Prostate gland (tissue), 2 donors: ENCODE results near the gene CORO2B. TPM values are rescaled to one million over a fixed set of nuclear protein-coding genes. Genes with fewer than 3 reads are reported as not detected.

Experiments
- DNase-seq: peaks from one replicate; pipeline ENCODE4 v3.0.0-alpha.2; 2019; ENCODE audit warnings: low spot score
- H3K27ac ChIP-seq, 2 donors: fragments of 200-600 bp; sonication (generic); 2 replicates each; pipeline ENCODE4 v1.5.1; 2017 to 2019
- H3K27me3 ChIP-seq: fragments of 200-600 bp; sonication (generic); replicated peaks from 2 replicates; pipeline ENCODE4 v1.5.1; 2019; ENCODE audit not compliant: insufficient read depth
- H3K36me3 ChIP-seq, 2 donors: fragments of 200-600 bp; sonication (generic); 1 replicate in 1 of 2; 2 replicates in 1 of 2; pipeline versions ENCODE4 v1.5.1 to v1.8.1; 2017 to 2019
- H3K4me1 ChIP-seq: fragments of 200-600 bp; sonication (generic); replicated peaks from 2 replicates; pipeline ENCODE4 v1.5.1; 2019
- H3K4me3 ChIP-seq, 2 donors: fragments of 200-600 bp; sonication (generic); 2 replicates each; pipeline ENCODE4 v1.5.1; 2017 to 2019
- H3K9me3 ChIP-seq: fragments of 200-600 bp; sonication (generic); 2 replicates; pipeline ENCODE4 v1.5.1; 2017
- POLR2A ChIP-seq: fragments of 450-650 bp; IDR thresholded peaks from one replicate; pipeline ENCODE4 v1.6.1; 2016; ENCODE audit warnings: antibody characterized with exemption, mild to moderate bottlenecking
- POLR2AphosphoS5 ChIP-seq: sonication (generic); formaldehyde crosslinking; IDR thresholded peaks from one replicate; pipeline ENCODE4 v1.6.1; 2017; ENCODE audit warnings: antibody characterized with exemption
- WGBS: methylation state at CpG from one replicate; pipeline ENCODE4 v1.1.5; 2018; 5-methylcytosine and 5-hydroxymethylcytosine counted together
- intact Hi-C: fragments of 100-400 bp; cut with DNase I; formaldehyde crosslinking; loops from one replicate; pipeline ENCODE4 v1.14.2; 2022
- total RNA-seq, 2 donors: library from RNA; depleted of rRNA; stranded (reverse); fragments of >200 nt; gene quantifications; one replicate each; pipeline ENCODE4 v1.1.0, GENCODE V29; 2016
- TF ChIP-seq, protein P1 (sequence below), 4 experiments: fragments of 200-600 bp in 2 of 4; fragments of 450-650 bp in 2 of 4; sonication (generic) in 2 of 4; IDR thresholded peaks; 1 replicate in 3 of 4; 2 replicates in 1 of 4; pipeline ENCODE4 v1.5.1; 2016 to 2019; ENCODE audit warnings: antibody characterized with exemption in 4 of 4, mild to moderate bottlenecking in 2 of 4, moderate library complexity in 2 of 4

The CORO2B gene
- total RNA-seq, 2 donors from 2014 or later = 0.50 to 1.4 TPM

DNA sequence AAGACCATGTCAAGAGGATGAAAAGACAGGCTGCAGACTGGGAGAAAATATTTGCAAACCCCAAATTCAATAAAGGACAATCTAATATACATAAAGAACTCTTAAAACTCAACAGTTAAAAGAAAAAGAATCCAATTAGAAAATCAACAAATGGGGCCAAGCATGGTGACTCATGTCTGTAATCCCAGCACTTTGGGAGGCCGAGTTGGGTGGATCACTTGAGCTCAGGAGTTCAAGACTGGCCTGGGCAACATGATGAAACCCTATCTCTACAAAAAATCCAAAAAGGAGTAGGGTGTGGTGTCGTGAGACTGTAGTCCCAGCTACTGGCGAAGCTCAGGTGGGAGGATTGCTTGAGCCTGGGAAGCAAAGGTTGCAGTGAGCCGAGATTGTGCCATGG, 184.3 kb downstream of the CORO2B start:
- Histone ChIP-seq H3K27me3 (no peaks in the 10 kb centered on the region), H3K27ac (no peak overlapping the region), H3K4me3 (no peak overlapping the region), H3K36me3 (no peaks in the 10 kb centered on the region), H3K9me3 (no peaks in the 10 kb centered on the region), H3K4me1 (no peaks in the 10 kb centered on the region)
- 74% methylated on average over 4 of the region's 4 CpGs for WGBS
- TF ChIP-seq, protein P1, sequence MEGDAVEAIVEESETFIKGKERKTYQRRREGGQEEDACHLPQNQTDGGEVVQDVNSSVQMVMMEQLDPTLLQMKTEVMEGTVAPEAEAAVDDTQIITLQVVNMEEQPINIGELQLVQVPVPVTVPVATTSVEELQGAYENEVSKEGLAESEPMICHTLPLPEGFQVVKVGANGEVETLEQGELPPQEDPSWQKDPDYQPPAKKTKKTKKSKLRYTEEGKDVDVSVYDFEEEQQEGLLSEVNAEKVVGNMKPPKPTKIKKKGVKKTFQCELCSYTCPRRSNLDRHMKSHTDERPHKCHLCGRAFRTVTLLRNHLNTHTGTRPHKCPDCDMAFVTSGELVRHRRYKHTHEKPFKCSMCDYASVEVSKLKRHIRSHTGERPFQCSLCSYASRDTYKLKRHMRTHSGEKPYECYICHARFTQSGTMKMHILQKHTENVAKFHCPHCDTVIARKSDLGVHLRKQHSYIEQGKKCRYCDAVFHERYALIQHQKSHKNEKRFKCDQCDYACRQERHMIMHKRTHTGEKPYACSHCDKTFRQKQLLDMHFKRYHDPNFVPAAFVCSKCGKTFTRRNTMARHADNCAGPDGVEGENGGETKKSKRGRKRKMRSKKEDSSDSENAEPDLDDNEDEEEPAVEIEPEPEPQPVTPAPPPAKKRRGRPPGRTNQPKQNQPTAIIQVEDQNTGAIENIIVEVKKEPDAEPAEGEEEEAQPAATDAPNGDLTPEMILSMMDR (IDR thresholded peaks at IDR 0.05) = no peak
- TF ChIP-seq POLR2A (no peak), POLR2AphosphoS5 (no peak)
- no peak for DNase-seq
- intact Hi-C loops = no loop called here

DNA sequence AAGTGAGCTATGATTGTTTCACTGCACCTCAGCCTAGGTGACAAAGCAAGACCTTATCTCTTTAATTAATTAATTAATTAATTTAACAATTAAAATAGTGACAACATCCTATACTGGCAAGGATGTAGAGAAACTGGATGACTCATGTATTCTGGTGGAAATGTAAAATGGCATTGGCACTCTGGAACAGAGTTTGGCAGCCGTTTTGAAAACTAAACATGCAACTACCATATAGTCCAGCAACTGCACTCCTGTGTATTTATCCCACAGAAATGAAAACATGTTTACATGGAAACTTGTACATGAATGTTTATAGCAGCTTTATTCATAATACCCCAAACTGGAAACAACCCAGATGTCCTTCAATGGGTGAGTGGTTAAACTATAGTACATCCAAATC, 185.3 kb downstream of the CORO2B start:
- H3K27me3 ChIP-seq = no peaks in the 10 kb centered on the region
- H3K36me3 ChIP-seq = no peaks in the 10 kb centered on the region
- no peaks in the 10 kb centered on the region for H3K4me1 ChIP-seq
- H3K27ac ChIP-seq = no peak overlapping the region
- no peaks in the 10 kb centered on the region for H3K9me3 ChIP-seq
- TF ChIP-seq POLR2AphosphoS5 (no peak), POLR2A (no peak)
- TF ChIP-seq, protein P1 (IDR thresholded peaks at IDR 0.05) = no peak
- WGBS = 53% methylated on average over 1 of the region's 1 CpG
- no peak overlapping the region for H3K4me3 ChIP-seq
- intact Hi-C loops = no loop called here
- no peak for DNase-seq

DNA sequence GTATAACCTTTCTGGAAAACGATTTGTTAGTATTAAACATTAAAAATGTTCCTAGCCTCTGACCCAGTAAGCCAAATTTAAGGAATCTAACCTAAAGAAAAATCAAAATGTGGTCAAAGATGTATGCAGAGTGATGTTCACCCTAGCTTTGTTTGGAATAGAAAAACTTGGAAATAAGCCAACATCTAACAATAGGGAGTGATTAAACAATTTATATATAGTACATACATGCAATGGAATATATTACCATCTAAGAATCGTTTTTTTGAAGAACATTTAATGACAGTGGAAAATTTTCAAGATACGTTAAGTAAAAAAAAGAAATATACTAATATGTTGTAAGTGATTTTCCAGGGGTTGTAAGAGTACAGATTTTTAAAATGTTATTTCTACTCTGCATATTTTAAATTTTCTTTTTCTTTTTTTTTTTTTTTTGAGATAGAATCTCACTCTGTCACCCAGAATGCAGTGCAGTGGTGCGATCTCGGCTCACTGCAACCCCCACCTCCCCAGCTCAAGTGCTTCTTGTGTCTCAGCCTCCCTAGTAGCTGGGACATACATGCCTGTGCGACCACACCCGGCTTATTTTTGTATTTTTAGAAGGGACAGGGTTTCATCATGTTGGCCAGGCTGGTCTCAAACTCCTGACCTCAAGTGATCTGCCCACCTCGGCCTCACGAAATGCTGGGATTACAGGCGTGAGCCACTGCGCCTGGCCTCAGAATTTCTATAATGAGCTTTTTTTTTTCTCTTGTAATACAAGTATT, 187.0 kb downstream of the CORO2B start:
- Histone ChIP-seq H3K4me1 (no peaks in the 10 kb centered on the region), H3K36me3 (no peaks in the 10 kb centered on the region), H3K4me3 (no peak overlapping the region), H3K9me3 (no peaks in the 10 kb centered on the region), H3K27ac (no peak overlapping the region), H3K27me3 (no peaks in the 10 kb centered on the region)
- intact Hi-C loops = no loop called here
- WGBS = 74% methylated on average over 11 of the region's 11 CpGs
- no peak for TF ChIP-seq POLR2AphosphoS5
- TF ChIP-seq POLR2A = no peak
- TF ChIP-seq, protein P1 (IDR thresholded peaks at IDR 0.05) = no peak
- no peak for DNase-seq

DNA sequence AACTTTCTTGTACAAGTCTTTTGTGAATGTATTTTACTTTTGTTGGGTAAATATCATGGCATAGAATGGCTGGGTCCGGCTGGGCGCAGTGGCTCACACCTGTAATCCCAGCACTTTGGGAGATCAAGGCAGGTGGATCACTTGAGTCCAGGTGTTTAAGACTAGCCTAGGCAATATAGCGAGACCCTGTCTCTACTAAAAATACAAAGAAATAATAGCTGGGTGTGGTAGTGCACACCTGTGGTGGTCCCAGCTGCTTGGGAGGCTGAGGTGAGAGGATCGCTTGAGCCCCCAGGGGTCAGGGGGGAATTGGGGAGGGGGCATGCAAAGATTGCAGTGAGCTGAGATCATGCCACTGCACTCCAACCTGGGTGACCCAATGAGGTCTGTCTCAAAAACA, 189.0 kb downstream of the CORO2B start:
- H3K36me3 ChIP-seq = no peaks in the 10 kb centered on the region
- no peaks in the 10 kb centered on the region for H3K4me1 ChIP-seq
- H3K27me3 ChIP-seq = no peaks in the 10 kb centered on the region
- no peak overlapping the region for H3K27ac ChIP-seq
- H3K4me3 ChIP-seq = no peak overlapping the region
- no peaks in the 10 kb centered on the region for H3K9me3 ChIP-seq
- intact Hi-C loops = no loop called here
- 69% methylated on average over 4 of the region's 4 CpGs for WGBS
- TF ChIP-seq POLR2A = no peak
- no peak for TF ChIP-seq POLR2AphosphoS5
- TF ChIP-seq, protein P1 (IDR thresholded peaks at IDR 0.05) = no peak
- no peak for DNase-seq

DNA sequence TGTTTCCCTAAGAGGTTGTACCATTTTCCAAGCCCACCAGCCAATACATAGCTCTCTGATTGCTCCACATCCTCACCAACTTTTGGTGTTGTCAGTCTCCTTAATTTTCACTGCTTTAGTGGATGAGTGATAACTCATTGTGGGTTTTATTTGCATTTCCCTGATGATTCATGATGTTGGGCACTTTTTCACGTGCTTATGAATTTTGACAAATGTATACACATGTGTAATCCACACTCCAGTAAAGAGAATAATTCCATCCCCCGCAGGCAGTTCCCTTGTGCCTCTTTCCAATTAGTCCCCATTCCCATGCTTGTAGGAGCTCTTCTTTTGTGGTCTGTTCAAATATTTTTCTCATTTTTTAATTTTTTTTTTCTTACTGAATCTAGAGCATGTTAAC, 189.5 kb downstream of the CORO2B start:
- no peak for TF ChIP-seq POLR2A
- TF ChIP-seq, protein P1 (IDR thresholded peaks at IDR 0.05) = no peak
- no peak for TF ChIP-seq POLR2AphosphoS5
- Histone ChIP-seq H3K4me3 (no peak overlapping the region), H3K9me3 (no peaks in the 10 kb centered on the region), H3K4me1 (no peaks in the 10 kb centered on the region), H3K27me3 (no peaks in the 10 kb centered on the region), H3K27ac (no peak overlapping the region), H3K36me3 (no peaks in the 10 kb centered on the region)
- intact Hi-C loops = no loop called here
- WGBS = 8% methylated on average over 2 of the region's 2 CpGs
- no peak for DNase-seq
